Upper lobe of left lung (tissue), 4 donors: ENCODE data around the gene ANAPC2.

Experiments used
- CTCF ChIP-seq, 6 experiments: fragments of 450-650 bp in 4 of 6; fragments of 200-600 bp in 2 of 6; sonication (generic) in 2 of 6; IDR thresholded peaks; one replicate each; pipeline ENCODE4 v1.5.1; 2016 to 2019; ENCODE audit warnings: antibody characterized with exemption in 6 of 6
- POLR2A ChIP-seq, 4 donors: fragments of 450-650 bp; IDR thresholded peaks; one replicate each; pipeline ENCODE4 v1.5.1; 2016 to 2017; ENCODE audit warnings: antibody characterized with exemption in 4 of 4, mild to moderate bottlenecking in 2 of 4

- TF ChIP-seq CTCF (IDR thresholded peaks at IDR 0.05) (no peak), POLR2A (IDR thresholded peaks at IDR 0.05) (no peak)
Measured at GRCh38 chr9:137178201-137178938, 10.0 kb downstream of the ANAPC2 start.
